Activated CD8-positive, alpha-beta memory T cell treated with anti-CD3 and anti-CD28 coated beads, Interleukin-2, amount 50 U/mL, for 1 hour (primary cell): ENCODE data around the gene GSTM2.
"Not testable (repeated sequence)": the region's sequence is repeated elsewhere in the genome, so short reads cannot be mapped to it uniquely, and the experiment has no call there.

Experiments used
- DNase-seq: peaks from one replicate; pipeline ENCODE4 v3.0.0-alpha.2; 2020; ENCODE audit errors: extremely low read depth

GSTM2 gene

DNA sequence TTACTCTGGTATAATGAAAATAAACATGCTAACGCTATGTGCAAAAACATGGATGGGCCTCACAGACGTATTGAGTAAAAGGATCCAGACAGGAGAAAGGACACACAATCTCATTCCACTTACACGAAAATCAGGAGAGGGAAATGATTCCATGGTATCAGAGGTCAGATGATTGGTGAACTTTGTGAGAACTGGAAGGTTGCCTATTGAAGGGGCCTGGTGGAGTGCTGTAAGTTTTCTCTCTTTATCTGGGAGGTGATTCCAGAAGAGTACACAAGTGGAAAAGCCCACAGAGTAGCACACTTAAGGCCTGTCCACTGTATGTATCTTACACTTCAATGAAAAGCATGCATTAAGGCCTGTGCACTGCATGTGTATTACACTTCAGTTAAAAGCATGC, 9.6 kb downstream of the GSTM2 start:
- no peak for DNase-seq

DNA sequence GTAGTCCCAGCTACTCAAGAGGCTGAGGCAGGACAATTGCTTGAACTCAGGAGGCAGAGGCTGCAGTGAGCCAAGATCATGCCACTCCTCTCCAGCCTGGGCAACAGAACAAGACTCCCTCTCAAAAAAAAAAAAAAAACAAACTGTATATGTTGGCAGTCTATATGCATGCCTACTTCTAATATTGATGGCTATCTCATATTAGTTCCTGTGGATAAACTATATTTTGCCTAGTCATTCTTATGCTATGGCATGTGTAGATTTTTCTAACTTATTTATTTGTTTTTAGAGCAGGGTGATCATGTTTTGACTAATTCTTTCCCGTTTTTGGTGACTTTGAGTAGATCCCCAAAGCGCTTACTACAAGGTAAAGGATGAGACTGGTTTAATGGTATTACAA, 10.8 kb downstream of the GSTM2 start:
- DNase-seq, result not testable (repeated sequence)

DNA sequence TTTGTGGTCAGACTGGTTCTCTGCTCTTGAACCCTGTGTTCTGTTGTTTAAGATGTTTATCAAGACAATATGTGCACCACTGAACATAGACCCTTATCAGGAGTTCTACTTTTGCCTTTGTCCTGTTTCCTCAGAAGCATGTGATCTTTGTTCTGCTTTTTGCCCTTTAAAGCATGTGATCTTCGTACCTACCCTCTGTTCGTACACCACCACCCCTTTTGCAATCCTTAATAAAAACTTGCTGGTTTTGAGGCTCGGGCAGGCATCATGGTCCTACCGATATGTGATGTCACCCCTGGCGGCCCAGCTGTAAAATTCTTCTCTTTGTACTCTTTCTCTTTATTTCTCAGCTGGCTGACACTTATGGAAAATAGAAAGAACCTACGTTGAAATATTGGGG, 16.9 kb downstream of the GSTM2 start:
- not testable (repeated sequence) for DNase-seq

DNA sequence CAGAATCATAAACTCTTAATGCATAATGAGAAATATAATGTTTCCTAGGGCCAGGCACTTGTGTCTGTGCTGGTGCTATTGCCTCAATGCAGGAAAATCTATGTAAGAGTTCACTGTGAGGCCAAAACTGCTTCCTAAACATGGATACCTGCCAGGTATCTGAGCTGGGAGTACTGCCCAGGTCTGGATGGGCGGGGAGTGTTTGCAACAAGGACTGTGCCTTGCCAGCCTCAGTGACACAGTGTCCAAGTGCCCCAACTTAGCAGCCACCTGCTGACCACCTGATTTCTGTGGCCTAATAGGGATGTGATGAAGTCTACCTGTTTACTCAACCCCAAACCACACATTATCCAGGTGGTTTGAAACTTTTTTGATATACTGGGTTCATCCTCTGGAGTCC, 17.5 kb downstream of the GSTM2 start:
- DNase-seq, result not testable (repeated sequence)

DNA sequence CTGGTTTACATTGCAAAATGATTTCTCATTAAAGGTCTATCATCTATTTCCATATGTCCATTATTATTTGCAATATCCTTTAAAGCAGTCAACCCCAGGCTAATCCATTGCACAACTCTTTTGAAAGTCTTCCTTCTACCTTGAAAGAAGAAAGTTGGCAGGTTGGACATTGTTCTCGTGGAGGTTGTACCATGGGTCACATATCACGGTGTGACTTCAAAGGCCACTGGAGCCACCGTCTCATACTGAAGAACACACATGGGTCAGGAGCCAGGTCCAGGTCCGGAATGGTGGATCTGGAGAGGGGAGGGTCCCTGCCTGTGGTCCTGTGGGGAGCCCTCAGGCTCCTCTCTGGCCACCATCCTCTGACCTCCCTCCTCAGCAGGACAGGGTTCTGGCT, 18.0 kb downstream of the GSTM2 start:
- not testable (repeated sequence) for DNase-seq

DNA sequence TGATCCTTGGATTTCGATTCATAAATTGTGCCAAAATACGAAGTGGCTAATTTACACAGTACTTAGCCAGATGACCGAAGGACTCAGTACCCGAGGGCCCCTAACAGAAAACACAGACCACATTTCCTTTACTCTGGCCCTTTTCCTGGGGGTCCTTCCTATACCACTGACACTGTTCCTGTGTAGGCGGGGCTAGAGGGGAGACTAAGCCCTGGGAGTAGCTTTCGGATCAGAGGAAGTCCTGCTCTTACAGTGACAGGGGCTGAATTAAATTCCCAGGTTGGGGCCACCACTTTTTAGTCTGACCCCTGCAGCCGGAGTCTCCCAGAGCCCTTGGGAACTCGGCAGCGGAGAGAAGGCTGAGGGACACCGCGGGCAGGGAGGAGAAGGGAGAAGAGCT, 19.3 kb downstream of the GSTM2 start:
- not testable (repeated sequence) for DNase-seq

DNA sequence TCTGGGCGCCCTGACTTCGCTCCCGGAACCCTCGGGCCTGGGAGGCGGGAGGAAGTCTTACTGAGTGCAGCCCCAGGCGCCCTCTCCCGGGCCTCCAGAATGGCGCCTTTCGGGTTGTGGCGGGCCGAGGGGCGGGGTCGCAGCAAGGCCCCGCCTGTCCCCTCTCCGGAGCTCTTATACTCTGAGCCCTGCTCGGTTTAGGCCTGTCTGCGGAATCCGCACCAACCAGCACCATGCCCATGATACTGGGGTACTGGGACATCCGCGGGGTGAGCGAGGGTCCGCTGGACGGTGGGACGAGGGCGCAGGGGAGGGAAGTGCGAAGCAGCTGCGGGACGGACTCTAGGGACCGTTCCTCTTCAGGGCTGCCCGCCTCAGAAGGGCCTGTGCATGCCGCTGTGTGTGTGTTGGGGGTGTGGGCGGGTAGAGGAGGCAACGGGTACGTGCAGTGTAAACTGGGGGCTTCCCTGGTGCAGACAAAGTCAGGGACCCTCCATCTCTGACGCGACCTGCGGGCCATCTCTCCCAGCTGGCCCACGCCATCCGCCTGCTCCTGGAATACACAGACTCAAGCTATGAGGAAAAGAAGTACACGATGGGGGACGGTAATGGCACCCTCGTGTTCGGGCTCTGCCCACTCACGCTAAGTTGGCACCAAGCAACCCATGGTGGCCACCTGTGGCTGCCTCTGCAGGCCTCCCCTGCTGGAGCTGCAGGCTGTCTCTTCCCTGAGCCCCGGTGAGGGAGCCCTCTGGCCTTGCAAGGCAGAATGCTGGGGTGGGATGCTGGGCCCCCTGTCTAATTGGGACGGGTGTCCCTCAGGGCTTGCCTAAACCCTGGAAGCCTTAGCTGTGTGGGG, 20.0 kb downstream of the GSTM2 start, which contains the start of gene GSTM1:
GSTM1 (plus strand) TSS at position 177 of the 859 bp plus-strand sequence; CDS start at position 234, 57 bp downstream.
- peak; percentile 49 for DNase-seq

DNA sequence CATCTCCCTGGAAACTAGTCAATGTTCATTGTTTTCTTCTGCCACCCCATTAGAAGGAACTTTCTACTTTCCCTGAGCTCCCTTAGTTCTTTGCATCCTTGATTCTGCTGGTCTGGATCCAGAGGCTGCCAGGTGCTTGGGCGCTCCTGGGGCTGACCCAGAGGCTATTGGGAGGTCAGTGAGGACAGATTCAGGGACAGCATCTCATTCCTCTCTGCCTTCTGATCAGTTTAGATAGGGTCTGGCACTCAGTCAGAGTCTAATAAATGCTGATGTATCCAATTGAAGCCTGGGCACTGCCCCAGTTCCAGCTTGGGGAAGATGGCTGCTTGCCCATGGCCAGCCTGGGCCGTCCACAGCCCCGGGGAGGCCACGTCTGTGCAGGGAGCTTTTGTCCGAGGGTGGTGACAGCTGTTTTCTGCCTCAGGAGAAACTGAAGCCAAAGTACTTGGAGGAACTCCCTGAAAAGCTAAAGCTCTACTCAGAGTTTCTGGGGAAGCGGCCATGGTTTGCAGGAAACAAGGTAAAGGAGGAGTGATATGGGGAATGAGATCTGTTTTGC, 22.1 kb downstream of the GSTM2 start:
- DNase-seq, result no peak

DNA sequence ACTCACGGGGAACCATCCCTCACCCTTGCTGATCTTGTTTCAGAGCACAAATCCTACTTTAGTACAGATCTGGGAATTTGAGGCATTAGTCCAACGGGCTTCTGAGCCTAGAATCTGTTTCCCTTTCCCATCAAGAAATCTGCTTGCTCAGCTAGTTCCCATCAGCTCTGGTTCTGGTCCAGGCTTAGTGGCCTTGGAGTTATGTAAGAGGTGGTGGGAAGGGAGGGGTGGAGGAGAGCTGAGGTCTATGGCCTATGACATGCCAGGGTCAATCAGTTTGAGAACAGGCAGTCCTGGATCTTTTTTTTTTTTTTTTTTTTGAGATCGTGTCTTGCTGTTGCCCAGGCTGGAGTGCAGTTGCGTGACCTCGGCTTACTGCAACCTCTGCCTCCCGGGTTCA, 23.9 kb downstream of the GSTM2 start:
- no peak for DNase-seq

DNA sequence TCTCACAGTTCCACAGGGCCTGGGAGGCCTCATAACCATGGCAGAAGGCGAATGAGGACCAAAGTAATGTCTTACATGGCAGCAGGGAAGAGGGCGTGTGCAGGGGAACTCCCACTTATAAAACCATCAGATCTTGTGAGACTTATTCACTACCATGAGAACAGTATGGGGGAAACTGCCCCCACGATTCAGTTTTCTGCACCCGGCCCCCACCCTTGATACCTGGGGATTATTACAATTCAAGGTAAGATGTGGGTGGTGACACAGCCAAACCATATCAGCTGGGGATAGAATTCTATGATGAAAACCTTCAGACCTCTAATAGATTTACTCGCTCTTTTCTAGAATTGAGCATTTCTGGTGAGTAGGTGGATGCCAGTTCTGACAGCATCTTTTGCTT, 26.5 kb downstream of the GSTM2 start:
- not testable (repeated sequence) for DNase-seq

DNA sequence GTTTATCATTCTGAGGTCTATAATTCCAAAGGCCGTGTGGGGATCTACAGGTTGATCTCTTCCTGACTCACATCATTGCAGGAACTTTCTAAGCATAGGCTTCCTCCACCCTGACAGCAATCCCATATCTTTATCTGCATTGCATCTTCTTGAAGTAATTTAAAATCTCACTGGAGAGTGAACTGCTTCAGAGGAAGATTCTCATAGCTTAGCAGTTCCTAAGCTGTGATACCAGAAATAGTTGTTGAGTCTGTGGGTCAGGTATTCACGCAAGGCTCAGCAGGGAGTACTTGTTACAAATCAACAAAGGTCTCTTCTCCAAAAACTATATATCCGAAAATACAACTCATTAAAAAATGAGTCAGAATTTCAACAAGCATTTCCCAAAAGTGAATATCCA, 27.3 kb downstream of the GSTM2 start:
- DNase-seq, result not testable (repeated sequence)

DNA sequence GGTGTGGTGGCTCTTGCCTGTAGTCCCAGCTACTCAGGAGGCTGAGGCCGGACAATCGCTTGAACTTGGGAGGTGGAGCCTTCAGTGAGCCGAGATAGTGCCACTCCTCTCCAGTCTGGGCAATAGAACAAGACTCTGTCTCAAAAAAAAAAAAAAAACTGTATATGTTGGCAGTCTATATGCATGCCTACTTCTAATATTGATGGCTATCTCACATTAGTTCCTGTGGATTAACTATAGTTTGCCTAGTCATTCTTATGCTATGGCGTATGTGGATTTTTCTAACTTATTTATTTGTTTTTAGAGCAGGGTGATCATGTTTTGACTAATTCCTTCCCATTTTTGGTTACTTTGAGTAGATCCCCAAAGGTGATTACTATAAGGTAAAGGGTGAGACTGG, 29.2 kb downstream of the GSTM2 start:
- no peak for DNase-seq

DNA sequence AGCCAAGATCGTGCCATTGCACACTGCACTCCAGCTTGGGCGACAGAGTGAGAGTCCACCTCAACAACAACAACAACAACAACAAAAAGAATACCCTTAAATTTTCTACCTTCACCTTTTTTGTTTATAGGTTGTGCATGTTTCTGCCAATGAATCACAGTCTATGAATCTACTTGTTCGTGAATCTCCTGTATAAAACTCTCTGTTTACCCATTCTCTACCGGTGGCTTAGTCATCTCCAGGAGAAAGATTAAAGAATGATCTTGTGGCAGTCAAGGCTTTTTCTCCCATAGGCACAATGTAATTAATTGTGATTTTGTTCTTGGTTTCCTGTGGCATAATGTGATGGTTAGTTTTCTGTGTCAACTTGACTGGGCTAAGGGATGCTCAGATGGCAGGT, 30.0 kb downstream of the GSTM2 start:
- DNase-seq, result not testable (repeated sequence)

DNA sequence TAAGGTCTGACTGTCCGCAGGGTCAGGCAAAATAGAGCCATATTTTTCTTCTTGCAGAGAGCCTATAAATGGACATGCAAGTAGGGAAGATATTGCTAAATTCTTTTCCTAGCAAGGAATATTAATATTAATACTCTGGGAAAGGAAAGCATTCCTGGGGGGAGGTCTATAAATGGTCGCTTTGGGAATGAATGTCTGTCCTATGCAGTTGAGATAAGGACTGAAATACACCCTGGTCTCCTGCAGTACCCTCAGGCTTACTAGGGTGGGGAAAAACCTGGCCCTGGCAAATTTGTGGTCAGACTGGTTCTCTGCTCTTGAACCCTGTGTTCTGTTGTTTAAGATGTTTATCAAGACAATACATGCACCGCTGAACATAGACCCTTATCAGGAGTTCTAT, 35.1 kb downstream of the GSTM2 start:
- not testable (repeated sequence) for DNase-seq

DNA sequence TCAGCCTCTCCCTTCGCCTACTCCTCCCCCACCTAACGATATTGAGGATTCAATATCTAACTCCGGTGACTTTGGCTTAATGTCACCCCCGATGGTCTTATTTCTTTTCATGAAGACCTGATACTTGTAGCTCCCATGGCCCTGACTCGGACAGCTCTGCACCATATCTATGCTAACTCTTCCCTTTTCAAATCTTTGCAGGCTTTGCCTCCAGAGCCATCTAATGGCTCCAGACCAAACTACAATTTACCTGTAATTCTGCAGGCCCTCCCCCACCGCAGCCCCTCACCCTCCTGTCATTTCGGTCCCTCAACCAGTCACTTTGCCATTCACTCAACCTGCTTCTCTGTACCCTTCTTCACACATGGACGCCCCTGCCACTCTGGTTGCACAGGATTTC, 36.3 kb downstream of the GSTM2 start:
- no peak for DNase-seq

DNA sequence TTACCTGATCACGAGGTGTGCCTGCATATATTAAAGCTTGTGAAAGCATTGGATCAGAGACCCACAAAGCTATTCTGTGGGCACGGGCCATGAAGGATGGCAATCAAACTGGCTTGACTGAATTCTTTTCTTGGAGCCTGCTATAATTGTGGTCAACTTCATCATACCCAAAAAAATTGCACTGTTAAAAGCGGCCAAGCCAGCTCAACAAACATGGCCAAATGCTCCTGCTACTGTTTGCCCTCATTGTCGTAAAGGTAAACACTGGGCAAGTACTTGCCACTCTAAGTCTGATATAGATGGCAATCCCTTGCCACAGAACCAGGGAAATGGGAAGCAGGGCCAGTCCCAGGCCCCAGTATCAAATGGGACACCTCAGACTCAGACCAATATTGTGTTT, 37.6 kb downstream of the GSTM2 start:
- no peak for DNase-seq

DNA sequence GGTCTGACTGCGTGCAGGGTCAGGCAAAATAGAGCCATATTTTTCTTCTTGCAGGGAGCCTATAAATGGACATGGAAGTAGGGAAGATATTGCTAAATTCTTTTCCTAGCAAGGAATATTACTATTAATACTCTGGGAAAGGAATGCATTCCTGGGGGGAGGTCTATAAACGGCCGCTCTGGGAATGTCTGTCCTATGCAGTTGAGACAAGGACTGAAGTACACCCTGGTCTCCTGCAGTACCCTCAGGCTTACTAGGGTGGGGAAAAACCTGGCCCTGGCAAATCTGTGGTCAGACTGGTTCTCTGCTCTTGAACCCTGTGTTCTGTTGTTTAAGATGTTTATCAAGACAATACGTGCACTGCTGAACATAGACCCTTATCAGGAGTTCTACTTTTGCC, 41.1 kb downstream of the GSTM2 start:
- not testable (repeated sequence) for DNase-seq

DNA sequence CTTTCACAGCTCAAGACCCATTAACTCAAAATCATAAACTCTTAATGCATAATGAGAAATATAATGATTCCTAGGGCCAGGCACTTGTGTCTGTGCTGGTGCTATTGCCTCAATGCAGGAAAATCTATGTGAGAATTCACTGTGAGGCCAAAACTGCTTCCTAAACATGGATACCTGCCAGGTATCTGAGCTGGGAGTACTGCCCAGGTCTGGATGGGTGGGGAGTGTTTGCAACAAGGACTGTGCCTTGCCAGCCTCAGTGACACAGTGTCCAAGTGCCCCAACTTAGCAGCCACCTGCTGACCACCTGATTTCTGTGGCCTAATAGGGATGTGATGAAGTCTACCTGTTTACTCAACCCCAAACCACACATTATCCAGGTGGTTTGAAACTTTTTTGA, 42.0 kb downstream of the GSTM2 start:
- DNase-seq, result not testable (repeated sequence)

DNA sequence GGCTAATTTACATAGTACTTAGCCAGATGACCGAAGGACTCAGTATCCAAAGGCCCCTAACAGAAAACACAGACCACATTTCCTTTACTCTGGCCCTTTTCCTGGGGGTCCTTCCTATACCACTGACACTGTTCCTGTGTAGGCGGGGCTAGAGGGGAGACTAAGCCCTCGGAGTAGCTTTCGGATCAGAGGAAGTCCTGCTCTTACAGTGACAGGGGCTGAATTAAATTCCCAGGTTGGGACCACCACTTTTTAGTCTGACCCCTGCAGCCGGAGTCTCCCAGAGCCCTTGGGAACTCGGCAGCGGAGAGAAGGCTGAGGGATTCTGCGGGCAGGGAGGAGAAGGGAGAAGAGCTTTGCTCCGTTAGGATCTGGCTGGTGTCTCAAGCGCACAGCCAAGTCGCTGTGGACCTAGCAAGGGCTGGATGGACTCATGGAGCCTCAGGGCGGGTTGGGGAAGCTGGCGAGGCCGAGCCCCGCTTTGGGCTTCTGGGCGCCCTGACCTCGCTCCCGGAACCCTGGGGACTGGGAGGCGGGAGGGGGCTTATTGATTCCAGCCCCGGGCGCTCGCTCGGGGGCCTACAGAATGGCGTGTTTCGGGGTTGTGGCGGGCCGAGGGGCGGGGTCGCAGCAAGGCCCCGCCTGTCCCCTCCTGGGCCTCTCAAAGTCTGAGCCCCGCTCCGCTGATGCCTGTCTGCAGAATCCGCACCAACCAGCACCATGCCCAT, 43.9 kb downstream of the GSTM2 start, which contains the start of gene GSTM5:
GSTM5 (plus strand) TSS at position 659 of the 728 bp plus-strand sequence; CDS start at position 721, 62 bp downstream.
- DNase-seq, result not testable (repeated sequence)

DNA sequence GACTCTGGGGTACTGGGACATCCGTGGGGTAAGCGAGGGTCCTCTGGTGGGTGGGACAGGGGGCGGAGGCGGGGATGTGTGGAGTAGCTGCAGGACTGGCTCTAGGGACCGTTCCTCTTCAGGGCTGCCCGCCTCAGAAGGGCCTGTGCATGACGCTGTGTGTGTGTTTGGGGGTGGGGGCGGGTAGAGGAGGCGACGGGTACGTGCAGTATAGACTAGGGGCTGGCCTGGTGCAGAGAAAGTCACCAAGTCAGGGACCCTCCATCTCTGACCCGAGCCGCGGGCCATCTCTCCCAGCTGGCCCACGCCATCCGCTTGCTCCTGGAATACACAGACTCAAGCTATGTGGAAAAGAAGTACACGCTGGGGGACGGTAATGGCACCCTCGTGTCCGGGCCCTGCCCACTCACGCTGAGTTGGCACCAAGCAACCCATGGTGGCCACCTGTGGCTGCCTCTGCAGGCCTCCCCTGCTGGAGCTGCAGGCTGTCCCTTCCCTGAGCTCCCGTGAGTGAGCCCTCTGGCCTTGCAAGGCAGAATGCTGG, 44.5 kb downstream of the GSTM2 start:
- no peak for DNase-seq

DNA sequence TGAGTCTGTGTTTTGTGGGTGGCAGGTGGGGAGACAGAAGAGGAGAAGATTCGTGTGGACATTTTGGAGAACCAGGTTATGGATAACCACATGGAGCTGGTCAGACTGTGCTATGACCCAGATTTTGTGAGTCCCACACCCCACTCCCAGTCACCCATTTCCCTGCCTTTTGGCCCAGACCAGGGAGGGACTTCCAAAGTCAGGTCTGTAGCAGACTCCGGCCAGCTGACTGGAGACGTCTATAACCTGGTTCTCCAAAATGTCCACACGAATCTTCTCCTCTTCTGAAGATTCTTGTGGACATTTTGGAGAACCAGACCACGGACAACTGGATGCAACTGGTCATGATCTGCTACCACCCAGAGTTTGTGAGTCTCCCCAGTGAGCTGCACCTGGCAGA, 45.8 kb downstream of the GSTM2 start:
- no peak for DNase-seq
